Thoracic aorta (tissue), 2 donors: Measurements from ENCODE around the gene ABCD1. TPM values are rescaled to one million over a fixed set of nuclear protein-coding genes. Genes with fewer than 3 reads are reported as not detected.

ENCODE experiments used
- ATAC-seq: fragments of 150-250 bp; one replicate; pipeline ENCODE4 v1.8.0; 2017; ENCODE audit warnings: low read depth; ENCODE audit not compliant: insufficient number of reproducible peaks, low FRiP score
- DNase-seq: peaks from one replicate; pipeline ENCODE4 v3.0.0-alpha.2; 2020; ENCODE audit warnings: low spot score
- H3K27ac ChIP-seq, 2 donors: fragments of 200-600 bp; sonication (generic); 1 replicate in 1 of 2; 2 replicates in 1 of 2; pipeline ENCODE4 v1.5.1; 2016; ENCODE audit warnings: mild to moderate bottlenecking in 2 of 2, moderate library complexity in 2 of 2
- H3K27me3 ChIP-seq: fragments of 200-600 bp; sonication (generic); replicated peaks from 2 replicates; pipeline ENCODE4 v1.6.0; 2016; ENCODE audit warnings: mild to moderate bottlenecking; ENCODE audit not compliant: insufficient read depth
- H3K36me3 ChIP-seq: fragments of 200-600 bp; sonication (generic); one replicate; pipeline ENCODE4 v1.5.1; 2016
- H3K4me1 ChIP-seq, 2 donors: fragments of 200-600 bp; sonication (generic); 1 replicate in 1 of 2; 2 replicates in 1 of 2; pipeline versions ENCODE4 v1.5.1 to v1.6.0; 2016; ENCODE audit warnings: low read depth in 2 of 2, mild to moderate bottlenecking in 1 of 2; ENCODE audit not compliant: control insufficient read depth in 1 of 2
- H3K4me3 ChIP-seq: fragments of 200-600 bp; sonication (generic); 2 replicates; pipeline ENCODE4 v1.5.1; 2016; ENCODE audit warnings: mild to moderate bottlenecking
- H3K9me3 ChIP-seq: fragments of 200-600 bp; sonication (generic); 2 replicates; pipeline ENCODE4 v1.5.1; 2016
- CTCF ChIP-seq: fragments of 200-600 bp; sonication (generic); IDR thresholded peaks from one replicate; pipeline ENCODE4 v1.5.1; 2019; ENCODE audit warnings: antibody characterized with exemption
- total RNA-seq, 2 donors: library from RNA; depleted of rRNA; stranded (reverse); fragments of >200 nt; gene quantifications; one replicate each; pipeline versions ENCODE4 v1.1.0 to v1.2.3, GENCODE V29; 2016

ABCD1 gene
- total RNA-seq, 2 donors from 2014 or later: 24.3 to 40.6 TPM

- Histone ChIP-seq H3K4me1 (peaks cover 0 to 8% of the 10 kb centered on the region in 2 donors), H3K4me3 (no peak overlapping the region), H3K27ac (no peak overlapping the region), H3K27me3 (no peaks in the 10 kb centered on the region), H3K36me3 (no peaks in the 10 kb centered on the region), H3K9me3 (no peaks in the 10 kb centered on the region)
- DNase-seq (no peak), ATAC-seq (no peak)
- TF ChIP-seq CTCF: no peak
Observed at GRCh38 chrX:153767674-153768055, 43.0 kb downstream of the ABCD1 start.

- no peak for TF ChIP-seq CTCF
- Histone ChIP-seq H3K27me3 (no peaks in the 10 kb centered on the region), H3K4me1 (peaks cover 0 to 8% of the 10 kb centered on the region in 2 donors), H3K36me3 (no peaks in the 10 kb centered on the region), H3K27ac (no peak overlapping the region), H3K9me3 (no peaks in the 10 kb centered on the region), H3K4me3 (no peak overlapping the region)
- ATAC-seq (no peak), DNase-seq (no peak)
Observed at GRCh38 chrX:153768311-153769157, 43.9 kb downstream of the ABCD1 start.

- Histone ChIP-seq H3K27me3 (no peaks in the 10 kb centered on the region), H3K4me1 (peaks cover 0 to 8% of the 10 kb centered on the region in 2 donors), H3K27ac (no peak overlapping the region), H3K4me3 (no peak overlapping the region), H3K36me3 (no peaks in the 10 kb centered on the region), H3K9me3 (no peaks in the 10 kb centered on the region)
- no peak for ATAC-seq
- no peak for DNase-seq
- no peak for TF ChIP-seq CTCF
Observed at GRCh38 chrX:153769158-153769864, 44.7 kb downstream of the ABCD1 start.

GRCh38 chrX:153769865-153770600 lies 45.4 kb downstream of the ABCD1 start:
- no peak for TF ChIP-seq CTCF
- no peaks in the 10 kb centered on the region for H3K27me3 ChIP-seq
- no peaks in the 10 kb centered on the region for H3K9me3 ChIP-seq
- H3K4me1 ChIP-seq: peaks cover 0 to 8% of the 10 kb centered on the region in 2 donors
- H3K4me3 ChIP-seq: no peak overlapping the region
- H3K36me3 ChIP-seq: no peaks in the 10 kb centered on the region
- DNase-seq: no peak
- ATAC-seq: no peak
- H3K27ac ChIP-seq: no peak overlapping the region
